Cardiac muscle cell (in vitro differentiated cells and primary cell): ENCODE results near the gene ZNF878. TPM values are rescaled to one million over a fixed set of nuclear protein-coding genes. Genes with fewer than 3 reads are reported as not detected.
A peak's percentile ranks its signal among the peaks of the same experiment; 100 is the strongest.

Source experiments
- DNase-seq, 2 donors: peaks; one replicate each; pipeline versions ENCODE4 v3.0.0 to v3.0.0-alpha.2; 2010 to 2017; ENCODE audit warnings: low read depth in 1 of 2, low spot score in 1 of 2
- H3K27ac ChIP-seq: fragments of 200-600 bp; sonication (generic); 2 replicates; pipeline ENCODE4 v1.5.1; 2016
- H3K27me3 ChIP-seq: fragments of 200-600 bp; sonication (generic); 2 replicates; pipeline ENCODE4 v1.6.0; 2016; ENCODE audit warnings: control low read depth
- H3K36me3 ChIP-seq: fragments of 200-600 bp; sonication (generic); 2 replicates; pipeline ENCODE4 v1.5.1; 2016; ENCODE audit warnings: control low read depth
- H3K4me1 ChIP-seq: fragments of 200-600 bp; sonication (generic); 2 replicates; pipeline ENCODE4 v1.8.1; 2017; ENCODE audit warnings: low read depth, mild to moderate bottlenecking, mixed run types
- H3K4me3 ChIP-seq: fragments of 200-600 bp; sonication (generic); 2 replicates; pipeline ENCODE4 v1.5.1; 2016; ENCODE audit warnings: mild to moderate bottlenecking
- H3K9me3 ChIP-seq: fragments of 200-600 bp; sonication (generic); 2 replicates; pipeline ENCODE4 v1.5.1; 2017; ENCODE audit warnings: low read depth, mild to moderate bottlenecking, control low read depth
- polyA plus RNA-seq: library from polyadenylated mRNA; unstranded; fragments of >200 nt; fragmentation: Nextera tagmentation; extraction: Ambion mirVana; gene quantifications from 2 replicates; pipeline ENCODE4 v1.2.1, GENCODE V29; 2016
- total RNA-seq: library from RNA; depleted of rRNA; stranded (reverse); fragments of >200 nt; gene quantifications from 2 replicates; pipeline ENCODE4 v1.2.3, GENCODE V29; 2016
- TF ChIP-seq, protein P1 (sequence below): IDR thresholded peaks from 2 replicates; pipeline ENCODE4 v1.5.1; 2012; ENCODE audit warnings: low read depth, mild to moderate bottlenecking, low read length

ZNF878 gene
- total and polyA plus RNA-seq, 2 experiments from 2014 or later, result 1.0 TPM; not detected in 1

DNA sequence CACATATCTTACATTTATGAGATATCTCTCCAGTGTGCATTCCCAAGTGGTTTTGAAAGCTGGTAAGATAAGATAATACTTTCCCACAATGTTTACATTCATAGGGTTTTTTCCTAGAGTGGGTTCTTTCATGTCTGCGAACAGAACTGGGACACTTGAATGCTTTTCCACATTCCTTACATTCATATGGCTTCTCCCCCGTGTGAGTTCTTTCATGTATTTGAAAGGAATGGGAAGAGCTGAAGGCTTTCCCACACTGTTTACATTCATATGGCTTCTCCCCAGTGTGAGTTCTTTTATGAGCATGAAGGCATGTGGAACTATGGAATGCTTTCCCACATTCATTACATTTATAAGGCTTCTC, 37.0 kb downstream of the ZNF878 start:
- peaks cover 18% of the 10 kb centered on the region for H3K9me3 ChIP-seq
- TF ChIP-seq, protein P1, sequence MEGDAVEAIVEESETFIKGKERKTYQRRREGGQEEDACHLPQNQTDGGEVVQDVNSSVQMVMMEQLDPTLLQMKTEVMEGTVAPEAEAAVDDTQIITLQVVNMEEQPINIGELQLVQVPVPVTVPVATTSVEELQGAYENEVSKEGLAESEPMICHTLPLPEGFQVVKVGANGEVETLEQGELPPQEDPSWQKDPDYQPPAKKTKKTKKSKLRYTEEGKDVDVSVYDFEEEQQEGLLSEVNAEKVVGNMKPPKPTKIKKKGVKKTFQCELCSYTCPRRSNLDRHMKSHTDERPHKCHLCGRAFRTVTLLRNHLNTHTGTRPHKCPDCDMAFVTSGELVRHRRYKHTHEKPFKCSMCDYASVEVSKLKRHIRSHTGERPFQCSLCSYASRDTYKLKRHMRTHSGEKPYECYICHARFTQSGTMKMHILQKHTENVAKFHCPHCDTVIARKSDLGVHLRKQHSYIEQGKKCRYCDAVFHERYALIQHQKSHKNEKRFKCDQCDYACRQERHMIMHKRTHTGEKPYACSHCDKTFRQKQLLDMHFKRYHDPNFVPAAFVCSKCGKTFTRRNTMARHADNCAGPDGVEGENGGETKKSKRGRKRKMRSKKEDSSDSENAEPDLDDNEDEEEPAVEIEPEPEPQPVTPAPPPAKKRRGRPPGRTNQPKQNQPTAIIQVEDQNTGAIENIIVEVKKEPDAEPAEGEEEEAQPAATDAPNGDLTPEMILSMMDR, result no peak
- no peak for DNase-seq
- no peak overlapping the region for H3K27ac ChIP-seq
- H3K36me3 ChIP-seq, result peaks cover 29% of the 10 kb centered on the region
- no peaks in the 10 kb centered on the region for H3K27me3 ChIP-seq
- H3K4me3 ChIP-seq, result no peak overlapping the region
- H3K4me1 ChIP-seq, result no peaks in the 10 kb centered on the region

DNA sequence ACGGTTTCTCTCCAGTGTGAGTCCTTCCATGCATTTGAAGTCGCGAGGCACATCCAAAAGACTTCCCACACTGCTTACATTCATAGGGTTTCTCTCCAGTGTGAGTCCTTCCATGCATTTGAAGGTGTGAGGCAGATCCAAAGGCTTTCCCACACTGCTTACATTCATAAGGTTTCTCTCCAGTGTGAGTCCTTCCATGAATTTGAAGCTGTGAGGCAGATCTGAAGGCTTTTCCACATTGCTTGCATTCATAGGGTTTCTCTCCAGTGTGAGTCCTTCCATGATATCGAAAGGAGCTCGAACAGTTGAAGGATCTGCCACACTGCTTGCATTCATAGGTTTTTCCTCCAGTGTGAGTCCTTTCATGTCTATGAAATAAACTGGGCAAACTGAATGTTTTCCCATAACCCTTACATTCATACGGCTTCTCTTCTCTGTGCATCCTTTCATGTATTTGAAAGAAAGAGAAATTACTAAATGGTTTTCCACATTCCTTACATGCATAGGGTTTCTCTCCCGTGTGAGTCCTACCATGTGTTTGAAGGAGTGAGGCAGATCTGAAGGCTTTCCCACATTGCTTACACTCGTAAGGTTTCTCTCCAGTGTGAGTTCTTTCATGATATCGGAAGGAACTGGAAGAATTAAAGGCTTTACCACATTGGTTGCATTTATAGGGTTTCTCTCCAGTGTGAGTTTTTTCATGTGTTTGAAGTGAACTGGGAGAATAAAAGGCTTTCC, 37.6 kb downstream of the ZNF878 start:
- Histone ChIP-seq H3K4me1 (no peaks in the 10 kb centered on the region), H3K9me3 (peaks cover 18% of the 10 kb centered on the region), H3K27me3 (no peaks in the 10 kb centered on the region), H3K36me3 (peaks cover 29% of the 10 kb centered on the region), H3K4me3 (no peak overlapping the region), H3K27ac (no peak overlapping the region)
- no peak for DNase-seq
- TF ChIP-seq, protein P1, result no peak

DNA sequence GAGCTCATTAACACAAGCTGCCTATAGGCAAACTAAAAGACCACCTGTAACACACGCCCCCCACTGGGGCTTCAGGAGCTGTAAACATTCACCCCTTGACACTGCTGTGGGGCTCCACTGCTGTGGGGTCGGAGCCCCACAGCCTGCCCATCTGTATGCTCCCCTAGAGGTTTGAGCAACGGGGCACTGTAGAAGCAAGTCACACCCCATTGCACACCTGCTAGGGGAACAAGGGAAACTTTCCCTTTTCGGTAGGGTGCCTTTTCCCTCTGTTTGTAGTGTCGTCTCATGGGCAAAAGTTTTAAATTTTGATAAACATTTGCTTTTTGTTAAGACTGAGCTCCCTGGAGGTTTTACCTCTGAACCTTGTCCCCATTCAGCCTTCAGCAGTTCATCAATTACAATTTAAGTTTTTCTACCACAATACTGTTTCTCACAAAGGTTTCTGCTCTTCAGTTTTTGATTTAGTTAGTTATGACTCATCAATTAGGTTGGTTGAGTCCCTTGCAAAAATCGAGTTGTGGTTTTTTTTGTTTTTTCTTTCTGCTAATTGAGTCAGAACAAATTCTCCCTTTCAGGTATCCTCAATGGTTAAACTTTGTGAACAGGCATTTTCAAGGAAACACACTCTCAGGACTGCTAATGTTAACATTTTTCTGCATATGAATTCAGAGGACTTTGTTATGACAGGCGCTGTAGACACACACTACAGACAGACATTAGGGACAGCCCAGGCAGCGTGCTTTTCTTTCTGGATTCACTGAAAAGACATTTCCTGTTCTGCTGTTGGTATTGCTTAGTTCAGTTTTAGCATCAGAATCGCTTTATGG, 52.4 kb downstream of the ZNF878 start:
- Histone ChIP-seq H3K9me3 (no peaks in the 10 kb centered on the region), H3K4me3 (no peak overlapping the region), H3K27ac (no peak overlapping the region), H3K36me3 (no peaks in the 10 kb centered on the region), H3K4me1 (no peaks in the 10 kb centered on the region), H3K27me3 (no peaks in the 10 kb centered on the region)
- DNase-seq, result no peak
- TF ChIP-seq, protein P1, result no peak

DNA sequence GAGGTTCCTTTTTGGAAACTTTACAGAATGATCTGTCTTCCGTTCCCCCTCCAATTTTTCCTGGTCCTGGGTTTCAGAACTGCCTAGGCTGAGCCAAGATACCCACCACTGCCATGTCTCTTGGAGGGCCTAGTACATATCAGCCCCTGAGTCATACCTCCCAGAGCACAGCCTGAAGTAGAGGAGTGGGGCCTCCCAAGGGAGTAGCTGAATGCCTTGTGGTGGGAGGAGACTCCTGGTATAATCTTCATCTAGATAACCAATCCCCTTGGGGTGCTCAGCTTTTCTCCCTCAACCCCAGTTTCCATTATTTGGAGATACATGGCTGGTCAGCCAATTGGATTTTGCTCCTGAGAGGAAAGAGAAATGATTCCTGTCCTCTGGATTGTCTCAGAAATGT, 57.6 kb downstream of the ZNF878 start:
- Histone ChIP-seq H3K27ac (peak overlapping the region; percentile 6), H3K36me3 (no peaks in the 10 kb centered on the region), H3K27me3 (no peaks in the 10 kb centered on the region), H3K4me1 (no peaks in the 10 kb centered on the region), H3K9me3 (no peaks in the 10 kb centered on the region), H3K4me3 (no peak overlapping the region)
- DNase-seq, result peak in 1 of 2 donors; percentile 79
- TF ChIP-seq, protein P1, result no peak

Other genes starting within 250 kb of the ZNF878 start
- gene ZNF440, start 238.7 kb downstream of the ZNF878 start, total RNA-seq, result 5.7 and 15.5 TPM in 2 replicates
- 5.7 and 7.0 TPM in 2 replicates for gene ZNF440, start 238.7 kb downstream of the ZNF878 start, polyA plus RNA-seq
- 0.07 and 3.6 TPM in 2 replicates for gene ZNF439, start 204.2 kb downstream of the ZNF878 start, total RNA-seq
- 3.0 TPM in 1 of 2 replicates, not detected in the other for gene ZNF439, start 204.2 kb downstream of the ZNF878 start, polyA plus RNA-seq
- 19.2 and 25.3 TPM in 2 replicates for gene ZNF69, start 165.2 kb downstream of the ZNF878 start, total RNA-seq
- 12.2 and 13.6 TPM in 2 replicates for gene ZNF69, start 165.2 kb downstream of the ZNF878 start, polyA plus RNA-seq
- gene ZNF700, start 127.9 kb downstream of the ZNF878 start, total RNA-seq, result 7.6 and 10.3 TPM in 2 replicates
- 3.3 and 6.9 TPM in 2 replicates for gene ZNF700, start 127.9 kb downstream of the ZNF878 start, polyA plus RNA-seq
- 4.2 and 4.6 TPM in 2 replicates for gene ZNF763, start 87.9 kb downstream of the ZNF878 start, total RNA-seq
- gene ZNF763, start 87.9 kb downstream of the ZNF878 start, polyA plus RNA-seq, result 5.2 and 10.0 TPM in 2 replicates
- 9.5 and 12.0 TPM in 2 replicates for gene ZNF433, start 17.3 kb downstream of the ZNF878 start, total RNA-seq
- gene ZNF433, start 17.3 kb downstream of the ZNF878 start, polyA plus RNA-seq, result 8.2 and 8.8 TPM in 2 replicates
- 9.3 and 14.6 TPM in 2 replicates for gene ZNF844, start 11.8 kb upstream of the ZNF878 start, total RNA-seq
- gene ZNF844, start 11.8 kb upstream of the ZNF878 start, polyA plus RNA-seq, result 5.8 and 9.1 TPM in 2 replicates
- gene ZNF20, start 87.4 kb upstream of the ZNF878 start, total RNA-seq, result 6.2 and 7.2 TPM in 2 replicates
- 2.8 and 3.8 TPM in 2 replicates for gene ZNF20, start 87.4 kb upstream of the ZNF878 start, polyA plus RNA-seq
- 11.5 and 20.6 TPM in 2 replicates for gene ZNF625, start 103.8 kb upstream of the ZNF878 start, total RNA-seq
- gene ZNF625, start 103.8 kb upstream of the ZNF878 start, polyA plus RNA-seq, result 3.7 and 10.2 TPM in 2 replicates
- gene ZNF136, start 110.1 kb upstream of the ZNF878 start, total RNA-seq, result 5.2 and 22.5 TPM in 2 replicates
- gene ZNF136, start 110.1 kb upstream of the ZNF878 start, polyA plus RNA-seq, result 3.9 and 7.9 TPM in 2 replicates
- 8.2 and 10.9 TPM in 2 replicates for gene ZNF44, start 241.9 kb upstream of the ZNF878 start, total RNA-seq
- 12.5 and 14.0 TPM in 2 replicates for gene ZNF44, start 241.9 kb upstream of the ZNF878 start, polyA plus RNA-seq